ENCODE data around the gene ZSCAN25. TPM values are rescaled to one million over a fixed set of nuclear protein-coding genes. Genes with fewer than 3 reads are reported as not detected.

The ZSCAN25 gene
- total RNA-seq: 11.5 and 12.5 TPM in 2 replicates

DNA sequence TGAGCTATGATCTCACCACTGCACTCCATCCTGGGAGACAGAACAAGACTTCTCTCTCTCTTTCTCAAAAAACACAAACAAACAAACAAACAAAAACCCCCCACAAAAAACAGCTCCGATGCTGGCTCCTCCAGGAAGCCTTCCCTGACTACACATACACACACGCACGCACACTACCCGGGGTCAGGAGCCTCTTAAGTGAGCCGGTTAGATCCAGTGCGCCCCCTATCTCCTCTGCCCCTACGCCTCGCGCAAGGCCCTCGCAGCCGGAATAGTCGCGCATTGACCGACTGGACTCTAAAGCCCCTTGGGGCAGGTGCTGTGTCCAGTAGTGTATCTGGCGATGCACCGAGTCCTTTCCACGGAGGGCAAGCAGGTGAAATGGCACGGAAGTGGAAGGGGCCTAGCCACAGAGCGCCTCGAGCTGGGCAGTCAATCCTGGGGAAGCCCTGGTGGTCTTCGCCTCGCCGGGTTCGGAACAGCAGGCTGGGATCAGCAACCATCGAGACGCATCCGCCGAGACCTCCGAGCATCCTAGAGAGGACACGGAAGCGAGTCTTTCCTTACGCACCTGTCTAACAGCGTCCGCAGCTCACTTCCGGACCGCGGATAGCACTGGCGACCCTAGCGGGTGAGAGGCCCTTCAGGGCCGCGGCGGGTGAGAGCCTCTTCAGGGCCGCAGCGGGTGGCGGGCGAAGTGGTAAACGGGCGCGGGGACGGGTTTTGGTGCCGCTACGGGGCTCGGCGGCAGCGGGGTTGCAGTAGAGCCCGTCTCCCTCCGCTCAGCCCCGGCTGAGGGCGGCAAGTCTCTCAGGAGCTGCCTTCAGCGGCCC lies at the start of gene ZSCAN25:
TSS of gene ZSCAN25 (plus strand) at position 588 of the 833 bp plus-strand sequence. CDS start 2,661 bp downstream, outside the sequence.

DNA sequence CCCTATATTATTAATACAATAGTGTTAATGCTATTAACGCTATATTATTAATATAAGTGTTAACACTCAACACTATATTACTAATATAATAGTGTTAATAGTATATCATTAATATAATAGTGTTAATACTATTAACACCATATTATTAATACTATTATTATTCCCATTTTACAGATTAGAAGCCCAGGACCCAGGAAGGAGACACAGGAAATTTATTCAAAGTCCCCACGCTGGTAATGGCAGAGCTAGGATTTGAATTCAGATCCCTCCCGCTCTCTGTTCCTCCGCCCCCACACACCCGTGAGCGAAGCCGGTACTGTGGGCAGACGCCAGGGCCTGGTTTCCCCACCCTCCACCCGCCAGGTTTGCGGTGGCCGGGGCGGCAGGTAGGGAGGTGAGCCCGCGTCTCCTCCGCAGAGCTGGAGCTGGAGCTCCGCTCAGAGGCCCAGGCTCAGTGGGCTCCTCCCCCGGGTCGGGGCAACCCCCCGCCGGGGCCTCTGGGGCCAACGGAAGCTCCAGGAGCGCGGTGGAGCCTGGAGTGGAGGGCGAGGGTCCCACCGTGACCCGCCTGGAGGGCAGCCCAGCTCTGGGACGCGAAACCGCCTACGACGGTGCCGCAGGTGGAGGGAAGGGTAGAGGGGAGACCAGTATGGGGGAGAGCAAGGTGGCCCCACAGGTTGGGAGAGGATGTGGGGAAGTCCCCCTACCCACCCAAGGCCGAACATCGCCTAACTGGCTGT lies 18.8 kb upstream of the ZSCAN25 start, which contains the start of gene TMEM225B:
TSS of gene TMEM225B (plus strand) at position 506 of the 740 bp plus-strand sequence. CDS start 6,122 bp downstream, outside the sequence.

DNA sequence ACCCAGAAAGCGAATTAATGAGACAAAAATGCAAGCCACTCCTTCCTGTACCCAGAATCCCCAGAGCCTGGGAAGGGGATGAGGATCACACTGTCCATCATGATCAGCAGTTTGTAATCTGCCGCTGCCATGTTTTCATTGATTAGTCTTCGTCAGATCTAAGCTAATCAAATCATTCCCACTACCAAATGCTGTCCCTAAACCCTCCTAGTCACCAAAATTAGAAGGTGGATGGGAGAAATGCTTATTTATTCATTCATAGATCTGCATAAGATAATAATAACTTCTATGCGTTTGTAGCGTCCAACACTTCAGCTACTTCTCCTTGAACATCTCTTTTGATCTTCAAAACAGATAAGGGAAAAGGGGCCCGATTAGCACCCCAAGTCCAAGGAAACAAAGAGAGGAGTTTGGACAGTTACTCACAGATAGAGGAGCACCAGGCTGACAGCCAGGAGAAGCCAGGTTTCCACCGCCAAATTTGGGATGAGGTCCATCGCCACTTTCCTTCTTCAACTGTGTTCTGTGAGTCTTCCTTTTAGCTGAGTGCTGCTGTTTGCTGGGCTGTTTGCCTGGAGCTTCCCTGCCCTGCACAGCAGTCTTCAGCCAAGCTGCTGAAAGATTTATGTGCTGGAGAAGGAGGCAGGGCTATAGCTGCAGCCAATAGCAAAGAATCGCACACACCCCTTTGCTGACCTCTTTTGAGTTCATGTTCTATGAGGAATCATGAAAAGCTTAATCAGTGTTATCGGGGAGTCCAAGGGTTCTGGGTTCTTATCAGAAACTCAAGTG lies 62.9 kb downstream of the ZSCAN25 start, which contains the start of gene CYP3A5:
TSS of gene CYP3A5 (minus strand) at position 597 of the 792 bp plus-strand sequence. CDS start at position 497, 100 bp downstream.

Other genes with a start within 250 kb of the ZSCAN25 start
- gene ARPC1B, start 242.2 kb upstream of the ZSCAN25 start, total RNA-seq: 473 and 553 TPM in 2 replicates
- gene PDAP1, start 208.3 kb upstream of the ZSCAN25 start, total RNA-seq: 80.1 and 121 TPM in 2 replicates
- gene BUD31, start 208.0 kb upstream of the ZSCAN25 start, total RNA-seq: 103 and 113 TPM in 2 replicates
- gene PTCD1, start 178.1 kb upstream of the ZSCAN25 start, total RNA-seq: 8.6 and 9.8 TPM in 2 replicates
- 45.3 and 46.0 TPM in 2 replicates for gene CPSF4, start 178.0 kb upstream of the ZSCAN25 start, total RNA-seq
- 164 and 387 TPM in 2 replicates for gene ATP5MF, start 150.8 kb upstream of the ZSCAN25 start, total RNA-seq
- 7.3 and 9.1 TPM in 2 replicates for gene ZNF789, start 144.1 kb upstream of the ZSCAN25 start, total RNA-seq
- 21.5 and 26.0 TPM in 2 replicates for gene ZNF394, start 116.7 kb upstream of the ZSCAN25 start, total RNA-seq
- gene ZKSCAN5, start 112.3 kb upstream of the ZSCAN25 start, total RNA-seq: 13.6 and 13.7 TPM in 2 replicates
- 6.9 and 7.9 TPM in 2 replicates for gene FAM200A, start 64.8 kb upstream of the ZSCAN25 start, total RNA-seq
- gene ZNF655, start 58.3 kb upstream of the ZSCAN25 start, total RNA-seq: 74.0 and 82.1 TPM in 2 replicates
- 0.55 and 1.2 TPM in 2 replicates for gene TMEM225B, start 18.7 kb upstream of the ZSCAN25 start, total RNA-seq
- 3.5 and 4.8 TPM in 2 replicates for gene CYP3A5, start 63.0 kb downstream of the ZSCAN25 start, total RNA-seq
- 0.55 and 1.2 TPM in 2 replicates for gene CYP3A7, start 118.2 kb downstream of the ZSCAN25 start, total RNA-seq
- gene CYP3A4, start 167.2 kb downstream of the ZSCAN25 start, total RNA-seq: not detected in 2 replicates
- gene CYP3A43, start 211.1 kb downstream of the ZSCAN25 start, total RNA-seq: not detected in 2 replicates